Right lung (tissue), 5 donors: Measurements from ENCODE around the gene FBRSL1. TPM values are rescaled to one million over a fixed set of nuclear protein-coding genes. Genes with fewer than 3 reads are reported as not detected.

Source experiments
- DNase-seq, 2 donors: peaks; one replicate each; pipeline ENCODE4 v3.0.0-alpha.2; 2013
- polyA plus RNA-seq, 5 donors: library from polyadenylated mRNA; unstranded; fragments of 120-200 nt; gene quantifications; one replicate each; pipeline versions ENCODE4 v1.2.1 to v1.2.3, GENCODE V29; 2013; ENCODE audit warnings: inconsistent platforms in 1 of 5, low replicate concordance in 1 of 5; ENCODE audit not compliant: insufficient read length in 5 of 5, insufficient read depth in 1 of 5

The FBRSL1 gene
- polyA plus RNA-seq, 5 donors = 42.3 to 141 (median 97.3) TPM

GRCh38 chr12:132538663-132538990 is 48.7 kb downstream of the FBRSL1 start:
- no peak for DNase-seq

- no peak for DNase-seq
These were observed 49.2 kb downstream of the FBRSL1 start for GRCh38 chr12:132539016-132539773.

GRCh38 chr12:132540436-132540835 is 50.5 kb downstream of the FBRSL1 start:
- DNase-seq = no peak

- DNase-seq = no peak
These were observed 51.2 kb downstream of the FBRSL1 start for GRCh38 chr12:132541200-132541599.

GRCh38 chr12:132541996-132542395 is 52.0 kb downstream of the FBRSL1 start:
- DNase-seq = no peak

GRCh38 chr12:132542661-132543060 is 52.7 kb downstream of the FBRSL1 start:
- no peak for DNase-seq

- no peak for DNase-seq
These were observed 53.5 kb downstream of the FBRSL1 start for GRCh38 chr12:132543298-132544079.

GRCh38 chr12:132544080-132544397 is 54.1 kb downstream of the FBRSL1 start:
- DNase-seq = peak; percentile 70 to 71

- no peak for DNase-seq
These were observed 54.5 kb downstream of the FBRSL1 start for GRCh38 chr12:132544498-132544897.

GRCh38 chr12:132545164-132545953 is 55.4 kb downstream of the FBRSL1 start:
- no peak for DNase-seq

GRCh38 chr12:132545955-132546354 is 56.0 kb downstream of the FBRSL1 start:
- no peak for DNase-seq

GRCh38 chr12:132546647-132547046 is 56.7 kb downstream of the FBRSL1 start:
- DNase-seq = no peak

- no peak for DNase-seq
These were observed 57.3 kb downstream of the FBRSL1 start for GRCh38 chr12:132547205-132547740.

GRCh38 chr12:132548430-132549058 is 58.6 kb downstream of the FBRSL1 start:
- no peak for DNase-seq

GRCh38 chr12:132549059-132549458 is 59.1 kb downstream of the FBRSL1 start:
- DNase-seq = no peak

- no peak for DNase-seq
These were observed 60.3 kb downstream of the FBRSL1 start for GRCh38 chr12:132550014-132550802.

- no peak for DNase-seq
These were observed 61.1 kb downstream of the FBRSL1 start for GRCh38 chr12:132550830-132551640.

- no peak for DNase-seq
These were observed 61.7 kb downstream of the FBRSL1 start for GRCh38 chr12:132551641-132552031.

- no peak for DNase-seq
These were observed 65.1 kb downstream of the FBRSL1 start for GRCh38 chr12:132554845-132555630.
